ENCODE results near the gene KRT2.

Gene KRT2

GRCh38 chr12:52636189-52636588 lies 15.8 kb downstream of the KRT2 start:
- DNase-seq: no peak

GRCh38 chr12:52634266-52635056 lies 17.6 kb downstream of the KRT2 start:
- no peak for DNase-seq

DNA sequence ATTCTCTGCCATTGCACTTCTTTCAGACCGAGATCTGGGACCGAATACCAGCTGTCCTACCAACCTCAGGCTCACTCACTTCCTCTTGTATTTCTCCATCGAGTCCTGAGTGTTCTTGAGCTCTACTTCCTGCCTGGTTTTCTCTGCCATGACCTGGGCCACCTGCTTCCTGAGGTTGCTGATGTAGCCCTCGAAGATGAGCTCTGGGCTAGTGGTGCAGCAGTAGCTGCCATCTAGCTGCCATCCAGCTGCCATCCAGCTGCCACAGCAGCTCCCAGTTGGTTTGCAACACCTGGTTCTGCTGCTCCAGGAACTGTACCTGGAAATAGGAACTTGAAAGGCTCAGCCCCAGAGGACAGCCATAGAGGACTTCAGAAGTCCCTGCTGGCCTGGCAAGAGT lies 18.6 kb downstream of the KRT2 start:
- no peak for DNase-seq

GRCh38 chr12:52632656-52633055 lies 19.4 kb downstream of the KRT2 start:
- no peak for DNase-seq

DNA sequence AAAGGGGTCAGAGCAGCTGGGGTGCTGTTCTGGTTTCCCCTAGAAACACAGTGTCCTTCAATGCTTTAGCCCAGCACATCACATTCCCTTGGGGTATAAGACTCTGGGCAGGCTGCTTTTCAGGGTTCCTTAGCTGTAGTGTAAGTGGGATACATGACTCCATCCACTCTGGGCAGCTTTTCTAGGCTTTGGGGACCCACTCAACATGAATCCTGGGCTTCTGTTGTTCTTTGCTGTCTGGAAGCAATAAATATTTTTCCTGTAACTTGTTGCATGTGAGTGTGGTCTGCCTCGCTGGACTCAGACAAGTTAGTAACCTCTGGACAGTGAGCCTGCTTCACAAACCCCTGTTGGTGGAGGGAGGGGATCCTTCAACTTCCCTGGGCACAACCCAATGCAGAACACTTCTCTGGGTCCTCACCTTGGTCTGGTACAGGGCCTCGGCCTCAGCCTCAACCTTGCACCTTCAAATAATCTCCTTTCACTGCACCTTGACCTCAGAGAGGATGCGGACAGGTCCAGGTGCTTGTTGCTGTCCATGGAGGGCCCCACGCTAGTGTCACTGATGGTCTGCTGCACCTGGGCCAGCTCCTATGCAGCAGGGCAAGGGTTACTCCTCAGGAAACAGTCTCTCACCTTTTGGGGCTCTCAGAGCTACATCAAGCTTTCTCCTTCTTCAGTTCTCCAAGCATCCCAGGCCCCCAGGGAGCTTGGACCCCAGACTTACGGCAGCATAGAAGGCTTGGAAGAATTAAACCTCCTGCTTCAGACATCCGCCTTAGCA lies 20.1 kb downstream of the KRT2 start:
- no peak for DNase-seq

- no peak for DNase-seq
These were observed 20.7 kb downstream of the KRT2 start for GRCh38 chr12:52631264-52631663.

GRCh38 chr12:52630599-52631200 lies 21.3 kb downstream of the KRT2 start:
- no peak for DNase-seq

GRCh38 chr12:52630008-52630500 lies 22.0 kb downstream of the KRT2 start:
- DNase-seq: no peak

- DNase-seq: no peak
These were observed 22.6 kb downstream of the KRT2 start for GRCh38 chr12:52629281-52630007.

DNA sequence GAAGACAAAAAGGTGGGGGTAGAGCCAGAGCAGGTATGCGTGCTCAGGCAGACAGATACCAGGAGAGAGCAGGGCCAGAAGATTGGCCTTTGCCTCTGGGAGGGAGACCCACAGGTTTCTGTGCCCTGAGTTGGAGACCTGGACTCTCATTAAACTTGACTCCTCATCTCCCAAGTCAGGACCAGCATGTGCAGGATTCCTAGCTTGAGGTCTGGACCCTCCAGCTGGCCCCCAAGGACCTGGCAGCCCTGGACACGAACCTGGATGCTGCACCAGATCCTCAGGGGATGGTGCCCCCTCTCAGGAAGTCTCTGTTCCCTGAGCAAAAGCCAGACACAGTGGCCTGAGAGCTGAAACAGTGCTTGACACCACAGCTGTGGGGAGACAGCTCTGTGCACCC lies 23.2 kb downstream of the KRT2 start:
- no peak for DNase-seq

GRCh38 chr12:52628111-52628507 lies 23.9 kb downstream of the KRT2 start:
- no peak for DNase-seq

DNA sequence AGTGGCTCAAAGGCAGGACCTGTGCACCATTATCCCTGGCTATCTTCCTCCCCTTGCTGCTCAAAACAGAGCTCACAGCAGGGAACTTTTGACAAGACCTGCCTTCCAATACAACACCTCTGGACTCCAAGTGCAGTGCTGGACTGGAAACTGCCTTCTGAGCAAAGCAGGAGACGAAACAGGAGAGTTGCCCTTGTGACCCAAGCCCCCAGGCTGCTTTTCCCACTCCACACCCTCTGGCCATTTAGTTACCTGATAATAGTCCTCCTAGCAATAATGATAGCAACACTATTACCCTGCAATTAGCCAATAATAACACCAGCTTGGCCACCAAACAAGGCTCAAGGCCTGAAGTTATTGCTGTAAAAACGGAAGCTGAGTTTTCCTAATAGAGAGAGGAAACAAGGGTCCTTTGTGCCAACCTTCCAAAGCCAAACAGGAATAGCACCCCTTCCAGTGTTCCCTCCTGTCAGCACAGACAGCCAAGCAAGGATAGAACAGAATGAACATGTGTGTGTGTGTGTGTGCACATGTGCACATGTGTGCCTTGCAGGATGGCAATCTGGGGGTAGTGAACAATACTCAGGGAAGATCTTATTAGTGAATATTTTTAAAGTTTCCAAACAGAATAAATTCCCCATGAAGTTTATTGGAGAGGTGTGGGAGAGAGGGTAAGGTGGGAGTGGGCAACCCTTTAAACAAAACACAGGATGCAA lies 24.5 kb downstream of the KRT2 start:
- no peak for DNase-seq

DNA sequence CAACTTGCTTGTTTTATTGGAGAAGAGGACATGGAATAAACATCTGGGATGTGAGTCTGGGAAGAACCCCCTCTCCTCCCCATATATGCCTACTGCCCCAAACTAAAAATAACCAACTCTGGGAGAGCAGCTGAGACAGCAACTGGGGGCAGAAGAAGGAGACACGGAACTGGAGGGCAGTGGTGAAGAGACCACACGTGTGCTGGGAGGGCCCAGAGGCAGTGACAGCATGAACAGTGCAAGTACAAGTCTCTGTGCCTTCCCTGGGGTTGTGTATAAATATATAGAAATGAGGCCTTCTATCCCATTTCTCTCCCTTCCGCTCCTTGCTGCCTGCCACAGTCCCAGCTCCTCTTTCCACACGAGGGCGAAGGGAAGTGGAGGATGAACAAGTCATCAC lies 29.7 kb downstream of the KRT2 start:
- DNase-seq: no peak

GRCh38 chr12:52618866-52619265 lies 33.1 kb downstream of the KRT2 start:
- no peak for DNase-seq

GRCh38 chr12:52618216-52618615 lies 33.8 kb downstream of the KRT2 start, which contains the start of gene KRT73:
TSS of gene KRT73 (minus strand) at chr12:52618559. CDS start at chr12:52618524, 35 bp downstream.
- DNase-seq: no peak

DNA sequence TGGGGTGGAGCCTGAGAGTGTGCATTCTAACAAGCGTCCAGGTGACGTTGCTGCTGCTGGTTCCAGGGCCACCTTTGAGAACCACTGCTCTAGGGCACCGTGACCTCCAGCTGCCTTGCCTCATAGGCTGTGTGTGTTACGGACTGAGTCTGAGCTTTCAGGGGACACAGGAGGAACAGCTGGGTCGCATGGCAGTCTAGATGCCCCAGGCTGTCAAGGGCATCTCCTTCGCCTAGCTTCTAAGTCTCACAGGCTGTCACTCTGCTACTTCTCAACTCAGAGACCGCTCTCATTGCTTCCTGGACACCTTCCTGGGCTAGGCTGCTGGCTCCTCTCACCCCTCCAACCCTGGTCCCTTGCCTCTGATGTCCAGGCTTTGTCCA lies 34.6 kb downstream of the KRT2 start:
- DNase-seq: no peak

DNA sequence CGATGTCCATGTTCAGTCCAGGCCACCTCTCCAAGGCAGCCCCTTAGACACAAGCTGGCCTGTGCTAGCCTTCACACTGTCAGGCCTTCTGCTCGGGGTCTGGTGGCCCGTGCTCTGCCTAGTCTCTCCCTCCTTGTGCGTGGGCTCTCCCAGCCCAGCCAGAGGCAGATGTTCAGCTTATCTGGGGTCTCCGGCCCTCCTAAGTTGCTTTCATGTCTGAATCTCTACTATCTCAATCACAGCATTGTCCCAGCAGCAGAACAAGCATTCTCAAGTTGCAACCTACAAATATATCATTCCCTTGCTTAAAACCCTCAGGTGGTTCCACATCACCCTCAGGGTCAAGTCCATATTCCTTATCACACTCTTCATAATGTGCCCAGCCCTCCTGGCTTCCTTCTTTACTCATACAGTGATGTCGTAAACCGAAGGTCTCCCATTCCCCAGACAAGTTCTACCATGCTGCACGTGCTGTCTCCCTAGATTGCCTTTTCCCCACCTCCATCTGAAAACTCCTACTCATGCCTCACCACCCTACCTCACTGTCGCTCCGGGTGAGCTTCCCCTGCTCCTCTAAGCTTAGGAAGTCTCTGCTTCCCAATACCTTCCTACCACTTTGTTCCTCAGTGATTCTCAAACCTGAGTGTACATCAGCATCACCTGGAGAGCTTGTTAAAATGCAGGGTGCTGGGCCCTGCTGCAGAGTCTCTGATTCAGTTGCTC lies 35.2 kb downstream of the KRT2 start:
- DNase-seq: no peak

GRCh38 chr12:52615912-52616311 lies 36.1 kb downstream of the KRT2 start:
- no peak for DNase-seq

- no peak for DNase-seq
These were observed 36.7 kb downstream of the KRT2 start for GRCh38 chr12:52615208-52615868.

GRCh38 chr12:52614381-52615207 lies 37.4 kb downstream of the KRT2 start:
- no peak for DNase-seq

All from NCI-H1930 (cell line).